GM18517 (cell line): ENCODE measurements around the gene INPP5J.
A peak's percentile ranks its signal among the peaks of the same experiment; 100 is the strongest.
"Not testable (repeated sequence)": the region's sequence is repeated elsewhere in the genome, so short reads cannot be mapped to it uniquely, and the experiment has no call there.

Experiments used
- ATAC-seq: cut with Tn5 transposase; IDR thresholded peaks from one replicate; pipeline ENCODE4 v1.9.1; 2021; ENCODE audit warnings: mild to moderate bottlenecking, moderate library complexity; ENCODE audit not compliant: unreplicated experiment

The INPP5J gene

GRCh38 chr22:31100762-31101525 is 21.8 kb upstream of the INPP5J start:
- no peak for ATAC-seq

- ATAC-seq, result no peak
These were observed 20.2 kb upstream of the INPP5J start for GRCh38 chr22:31102441-31103081.

GRCh38 chr22:31103111-31103510 is 19.7 kb upstream of the INPP5J start:
- no peak for ATAC-seq

- no peak for ATAC-seq
These were observed 18.7 kb upstream of the INPP5J start for GRCh38 chr22:31103899-31104694.

- ATAC-seq, result no peak
These were observed 17.9 kb upstream of the INPP5J start for GRCh38 chr22:31104869-31105268.

- ATAC-seq, result no peak
These were observed 17.4 kb upstream of the INPP5J start for GRCh38 chr22:31105282-31105929.

- ATAC-seq, result no peak
These were observed 16.7 kb upstream of the INPP5J start for GRCh38 chr22:31106001-31106571.

- no peak for ATAC-seq
These were observed 16.0 kb upstream of the INPP5J start for GRCh38 chr22:31106731-31107177.

GRCh38 chr22:31107178-31107893 is 15.4 kb upstream of the INPP5J start, which contains the start of gene SELENOM:
TSS of gene SELENOM (minus strand) at chr22:31107568. CDS start at chr22:31107505, 63 bp downstream.
- ATAC-seq, result peak; percentile 65

GRCh38 chr22:31107894-31108218 is 14.9 kb upstream of the INPP5J start:
- peak; percentile 24 for ATAC-seq

GRCh38 chr22:31112547-31113091 is 10.1 kb upstream of the INPP5J start:
- not testable (repeated sequence) for ATAC-seq

GRCh38 chr22:31118046-31118820 is 4.5 kb upstream of the INPP5J start:
- ATAC-seq, result no peak

- no peak for ATAC-seq
These were observed 3.6 kb upstream of the INPP5J start for GRCh38 chr22:31119026-31119717.

GRCh38 chr22:31120230-31120629 is 2.5 kb upstream of the INPP5J start:
- no peak for ATAC-seq

GRCh38 chr22:31120642-31121041 is 2.1 kb upstream of the INPP5J start:
- ATAC-seq, result no peak

- ATAC-seq, result no peak
These were observed 1.4 kb upstream of the INPP5J start for GRCh38 chr22:31121403-31121802.

GRCh38 chr22:31122196-31122531 is 602 bp upstream of the INPP5J start:
- no peak for ATAC-seq

GRCh38 chr22:31123292-31123602 is 481 bp downstream of the INPP5J start:
- ATAC-seq, result no peak

GRCh38 chr22:31124290-31124689 is 1.5 kb downstream of the INPP5J start:
- ATAC-seq, result no peak
